T-helper 17 cell (primary cell): ENCODE measurements around the gene ZNF785. TPM values are rescaled to one million over a fixed set of nuclear protein-coding genes. Genes with fewer than 3 reads are reported as not detected.
A peak's percentile ranks its signal among the peaks of the same experiment; 100 is the strongest.

Experiments
- ATAC-seq: fragments of 150-1000 bp; cut with Tn5 transposase; 2 replicates; pipeline ENCODE4 v1.10.0; 2021; ENCODE audit warnings: mild to moderate bottlenecking, moderate library complexity
- DNase-seq, 3 donors: peaks; one replicate each; pipeline versions ENCODE4 v3.0.0 to v3.0.0-alpha.2; 2020 to 2021
- H3K9me3 ChIP-seq: one replicate; pipeline ENCODE4 v1.7.0; 2013; ENCODE audit warnings: low read length, mild to moderate bottlenecking; ENCODE audit not compliant: control insufficient read depth, poor library complexity, severe bottlenecking
- H3K27ac Mint-ChIP-seq: one replicate; pipeline ENCODE4 v1.8.0; 2022; ENCODE audit warnings: mild to moderate bottlenecking, moderate library complexity, mixed read lengths
- H3K27me3 Mint-ChIP-seq: one replicate; pipeline ENCODE4 v1.8.0; 2022; ENCODE audit warnings: mixed read lengths
- H3K36me3 Mint-ChIP-seq: one replicate; pipeline ENCODE4 v1.8.0; 2022; ENCODE audit warnings: low read depth, mixed read lengths
- H3K4me1 Mint-ChIP-seq: one replicate; pipeline ENCODE4 v1.8.0; 2022; ENCODE audit warnings: mild to moderate bottlenecking, mixed read lengths
- H3K4me3 Mint-ChIP-seq: one replicate; pipeline ENCODE4 v1.8.0; 2022; ENCODE audit warnings: mild to moderate bottlenecking, moderate library complexity, mixed read lengths
- total RNA-seq, 4 donors: library from RNA in 2 of 4; stranded (reverse) in 2 of 4; gene quantifications; one replicate each; pipeline ENCODE4 v1.2.3 and lab custom pipeline; 2022 to 2026

ZNF785 gene
- total RNA-seq, 2 donors from 2014 or later = 8.5 to 11.7 TPM

GRCh38 chr16:30567160-30567990 lies 18.1 kb downstream of the ZNF785 start:
- peak; percentile 55 for ATAC-seq
- Mint-ChIP-seq H3K36me3 (no peaks in the 10 kb centered on the region), H3K27ac (peak overlapping the region; percentile 96), H3K4me3 (peak overlapping the region; percentile 63), H3K27me3 (no peaks in the 10 kb centered on the region), H3K4me1 (peaks cover 35% of the 10 kb centered on the region)
- peak; percentile 31 to 66 (median 40) for DNase-seq
- no peaks in the 10 kb centered on the region for H3K9me3 ChIP-seq

- DNase-seq (no peak), ATAC-seq (no peak)
- peak overlapping the region; percentile 25 for H3K4me3 Mint-ChIP-seq
- no peaks in the 10 kb centered on the region for H3K36me3 Mint-ChIP-seq
- peaks cover 30% of the 10 kb centered on the region for H3K4me1 Mint-ChIP-seq
- peak overlapping the region; percentile 96 for H3K27ac Mint-ChIP-seq
- no peaks in the 10 kb centered on the region for H3K9me3 ChIP-seq
- no peaks in the 10 kb centered on the region for H3K27me3 Mint-ChIP-seq
Observed at GRCh38 chr16:30566531-30566930, 19.0 kb downstream of the ZNF785 start.

- no peak for ATAC-seq
- H3K36me3 Mint-ChIP-seq = no peaks in the 10 kb centered on the region
- H3K27ac Mint-ChIP-seq = peak overlapping the region; percentile 96
- H3K4me1 Mint-ChIP-seq = peaks cover 32% of the 10 kb centered on the region
- DNase-seq = no peak
- no peaks in the 10 kb centered on the region for H3K9me3 ChIP-seq
- no peaks in the 10 kb centered on the region for H3K27me3 Mint-ChIP-seq
- H3K4me3 Mint-ChIP-seq = peak overlapping the region; percentile 25
Observed at GRCh38 chr16:30565984-30566383, 19.5 kb downstream of the ZNF785 start.

- H3K9me3 ChIP-seq = no peaks in the 10 kb centered on the region
- Mint-ChIP-seq H3K4me1 (peaks cover 32% of the 10 kb centered on the region), H3K27ac (no peak overlapping the region), H3K27me3 (no peaks in the 10 kb centered on the region), H3K36me3 (no peaks in the 10 kb centered on the region), H3K4me3 (no peak overlapping the region)
- DNase-seq = no peak
- ATAC-seq = no peak
Observed at GRCh38 chr16:30565526-30565925, 20.0 kb downstream of the ZNF785 start.

- peak overlapping the region; percentile 87 for H3K4me3 Mint-ChIP-seq
Observed at GRCh38 chr16:30562021-30562420, 23.5 kb downstream of the ZNF785 start.

GRCh38 chr16:30561089-30561816 lies 24.2 kb downstream of the ZNF785 start:
- Mint-ChIP-seq H3K36me3 (no peaks in the 10 kb centered on the region), H3K4me1 (peaks cover 17% of the 10 kb centered on the region), H3K27me3 (no peaks in the 10 kb centered on the region), H3K27ac (peak overlapping the region; percentile 96), H3K4me3 (peak overlapping the region; percentile 87)
- no peak for ATAC-seq
- H3K9me3 ChIP-seq = no peaks in the 10 kb centered on the region
- DNase-seq = no peak

More at GRCh38 chr16:30562021-30562420, 23.5 kb downstream of the ZNF785 start:
- ATAC-seq (no peak), DNase-seq (no peak)
- no peaks in the 10 kb centered on the region for H3K27me3 Mint-ChIP-seq
- H3K27ac Mint-ChIP-seq = peak overlapping the region; percentile 96
- no peaks in the 10 kb centered on the region for H3K36me3 Mint-ChIP-seq
- H3K4me1 Mint-ChIP-seq = peaks cover 22% of the 10 kb centered on the region
- H3K9me3 ChIP-seq = no peaks in the 10 kb centered on the region

GRCh38 chr16:30559690-30560089 lies 25.8 kb downstream of the ZNF785 start:
- H3K27me3 Mint-ChIP-seq = no peaks in the 10 kb centered on the region
- H3K27ac Mint-ChIP-seq = peak overlapping the region; percentile 1
- peak overlapping the region; percentile 59 for H3K4me3 Mint-ChIP-seq
- ATAC-seq = no peak
- peaks cover 19% of the 10 kb centered on the region for H3K4me1 Mint-ChIP-seq
- DNase-seq = no peak
- H3K9me3 ChIP-seq = no peaks in the 10 kb centered on the region
- no peaks in the 10 kb centered on the region for H3K36me3 Mint-ChIP-seq

GRCh38 chr16:30558789-30559377 lies 26.6 kb downstream of the ZNF785 start:
- Mint-ChIP-seq H3K4me1 (peaks cover 23% of the 10 kb centered on the region), H3K36me3 (no peaks in the 10 kb centered on the region), H3K27me3 (no peaks in the 10 kb centered on the region), H3K27ac (peak overlapping the region; percentile 94), H3K4me3 (peak overlapping the region; percentile 90)
- ATAC-seq (no peak), DNase-seq (no peak)
- no peaks in the 10 kb centered on the region for H3K9me3 ChIP-seq

GRCh38 chr16:30557957-30558788 lies 27.3 kb downstream of the ZNF785 start, which contains the start of gene ZNF764:
Gene ZNF764 (minus strand): TSS chr16:30558374. CDS start chr16:30558182, 192 bp downstream.
- Mint-ChIP-seq H3K4me1 (peaks cover 30% of the 10 kb centered on the region), H3K36me3 (no peaks in the 10 kb centered on the region), H3K27ac (peak within 1 kb of the TSS; percentile 94), H3K4me3 (peak within 1 kb of the TSS; percentile 90), H3K27me3 (no peaks in the 10 kb centered on the region)
- ATAC-seq = peak; percentile 92
- H3K9me3 ChIP-seq = no peaks in the 10 kb centered on the region
- DNase-seq = peak; percentile 90 to 94 (median 91)

GRCh38 chr16:30557707-30557956 lies 27.9 kb downstream of the ZNF785 start:
- DNase-seq (no peak), ATAC-seq (no peak)
- Mint-ChIP-seq H3K27me3 (no peaks in the 10 kb centered on the region), H3K36me3 (no peaks in the 10 kb centered on the region), H3K4me1 (peaks cover 36% of the 10 kb centered on the region), H3K27ac (peak overlapping the region; percentile 94), H3K4me3 (peak overlapping the region; percentile 90)
- H3K9me3 ChIP-seq = no peaks in the 10 kb centered on the region

GRCh38 chr16:30556125-30556473 lies 29.4 kb downstream of the ZNF785 start:
- no peaks in the 10 kb centered on the region for H3K36me3 Mint-ChIP-seq
- peaks cover 39% of the 10 kb centered on the region for H3K4me1 Mint-ChIP-seq
- ATAC-seq (no peak), DNase-seq (no peak)
- peak overlapping the region; percentile 94 for H3K27ac Mint-ChIP-seq
- no peaks in the 10 kb centered on the region for H3K9me3 ChIP-seq
- peak overlapping the region; percentile 90 for H3K4me3 Mint-ChIP-seq
- no peaks in the 10 kb centered on the region for H3K27me3 Mint-ChIP-seq

- H3K9me3 ChIP-seq = no peaks in the 10 kb centered on the region
- Mint-ChIP-seq H3K4me3 (peak overlapping the region; percentile 90), H3K36me3 (no peaks in the 10 kb centered on the region), H3K27me3 (no peaks in the 10 kb centered on the region), H3K27ac (peak overlapping the region; percentile 94), H3K4me1 (peaks cover 36% of the 10 kb centered on the region)
- ATAC-seq (no peak), DNase-seq (no peak)
Observed at GRCh38 chr16:30555315-30556124, 30.0 kb downstream of the ZNF785 start.
